HG02571 (cell line): ENCODE data around the gene SPATA45.

Experiments used
- ATAC-seq: cut with Tn5 transposase; IDR thresholded peaks from one replicate; pipeline ENCODE4 v1.9.1; 2021; ENCODE audit warnings: mild to moderate bottlenecking, moderate library complexity; ENCODE audit not compliant: unreplicated experiment

SPATA45 gene

DNA sequence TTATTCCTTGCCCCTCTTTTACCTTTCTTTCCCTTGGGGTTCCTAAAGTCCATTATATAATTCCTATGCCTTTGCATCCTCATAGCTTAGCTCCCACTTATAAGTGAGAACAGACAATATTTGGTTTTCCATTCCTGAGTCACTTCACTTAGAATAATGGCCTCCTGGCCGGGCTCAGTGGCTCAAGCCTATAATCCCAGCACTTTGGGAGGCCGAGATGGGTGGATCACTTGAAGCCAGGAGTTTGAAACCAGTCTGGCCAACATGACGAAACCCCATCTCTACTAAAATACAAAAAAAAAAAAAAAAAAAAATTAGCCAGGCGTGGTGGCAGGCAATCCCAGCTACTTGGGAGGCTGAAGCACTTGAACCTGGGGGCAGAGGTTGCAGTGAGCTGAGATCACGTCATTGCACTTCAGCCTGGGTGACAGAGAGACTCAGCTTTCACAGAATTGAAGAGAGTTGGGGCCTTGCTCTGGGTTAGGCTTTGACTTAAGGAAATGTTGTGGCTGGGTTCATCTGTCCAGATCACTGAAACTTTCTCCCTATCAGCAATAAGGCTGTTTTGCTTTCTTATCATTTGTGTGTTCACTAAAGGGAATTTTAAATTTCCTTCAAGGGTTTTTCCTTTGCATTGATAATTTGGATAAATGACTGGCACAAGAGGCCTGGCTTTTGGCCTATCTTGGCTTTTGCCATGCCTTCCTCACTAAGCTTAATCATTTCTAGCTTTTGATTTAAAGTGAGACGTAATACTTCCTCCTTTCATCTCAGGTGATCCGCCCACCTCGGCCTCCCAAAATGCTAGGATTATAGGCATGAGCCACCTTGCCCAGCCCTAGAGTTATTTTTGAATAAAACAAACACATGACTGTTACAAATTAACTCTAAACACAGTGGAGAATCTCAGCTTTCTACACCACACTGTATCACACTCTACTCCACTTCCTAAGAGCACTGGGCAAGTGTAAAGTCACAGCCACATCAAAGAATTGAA is 13.9 kb downstream of the SPATA45 start:
- ATAC-seq: peak; percentile 50

GRCh38 chr1:212828395-212828794 is 19.1 kb downstream of the SPATA45 start:
- no peak for ATAC-seq

GRCh38 chr1:212827831-212828278 is 19.6 kb downstream of the SPATA45 start:
- ATAC-seq: no peak

DNA sequence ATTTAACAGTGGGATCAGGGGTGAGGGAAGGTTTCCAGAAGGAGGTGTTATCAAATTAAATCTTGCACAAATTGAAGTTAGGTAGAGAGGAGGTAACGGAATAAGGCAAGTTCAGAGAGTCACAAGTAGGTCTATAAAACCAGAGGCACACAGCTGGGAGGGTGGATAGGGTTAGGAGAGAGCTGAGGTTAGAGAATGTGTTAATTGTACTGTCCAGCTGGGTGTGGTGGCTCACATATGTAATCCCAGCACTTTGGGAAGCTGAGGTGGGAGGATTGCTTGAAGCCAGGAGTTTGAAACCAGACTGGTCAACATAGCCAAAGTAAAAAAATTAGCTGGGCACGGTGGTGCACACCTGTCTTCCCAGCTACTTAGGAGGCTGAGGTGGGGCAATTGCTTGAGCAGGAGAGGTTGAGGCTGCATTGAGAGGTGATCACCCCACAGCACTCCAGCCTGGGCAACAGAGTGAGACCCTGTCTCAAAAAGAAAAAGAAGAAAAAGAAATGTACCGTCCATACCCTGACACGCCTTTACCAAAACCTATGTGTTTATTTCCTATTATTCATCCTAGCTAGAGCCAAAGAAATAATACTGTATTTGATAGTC is 20.2 kb downstream of the SPATA45 start:
- ATAC-seq: no peak

GRCh38 chr1:212825798-212826452 is 21.5 kb downstream of the SPATA45 start:
- ATAC-seq: no peak

DNA sequence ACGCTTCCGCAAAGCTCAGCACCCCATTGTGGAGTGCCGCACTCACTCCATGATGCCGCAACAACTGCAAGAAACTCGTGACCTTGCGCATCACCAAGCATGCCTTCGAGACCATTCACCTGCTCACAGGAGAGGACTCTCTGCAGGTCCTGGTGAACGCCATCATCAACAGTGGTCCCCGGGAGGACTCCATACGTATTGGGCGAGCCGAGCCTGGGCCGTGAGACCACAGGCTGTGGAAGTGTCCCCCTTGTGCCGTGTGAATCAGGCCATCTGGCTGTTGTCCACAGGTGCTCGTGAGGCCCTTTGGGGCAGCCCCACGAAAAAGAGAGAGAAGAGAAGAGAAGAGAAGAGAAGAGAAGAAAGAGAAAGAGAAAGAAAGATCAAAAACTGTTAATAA is 23.2 kb downstream of the SPATA45 start:
- ATAC-seq: no peak

GRCh38 chr1:212822956-212823355 is 24.5 kb downstream of the SPATA45 start:
- ATAC-seq: no peak

DNA sequence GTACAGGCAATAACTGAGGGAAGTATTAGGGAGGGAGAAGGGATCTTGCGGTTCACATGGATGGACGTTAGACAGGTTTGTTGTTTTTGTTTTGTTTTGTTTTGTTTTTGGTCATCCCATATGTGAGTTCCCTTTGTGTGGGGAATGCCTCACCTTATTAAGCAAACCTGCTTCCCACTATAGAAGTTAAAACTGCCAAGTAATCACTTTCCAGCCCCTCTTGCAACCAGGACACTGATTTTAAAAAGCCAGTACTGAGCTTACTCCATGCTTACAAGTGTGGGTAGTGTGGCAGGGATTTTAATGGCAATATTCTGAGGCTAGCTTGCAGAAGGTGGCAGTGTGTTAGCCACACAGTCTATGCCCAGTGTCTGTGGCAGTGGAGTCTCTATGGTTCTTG is 26.5 kb downstream of the SPATA45 start:
- ATAC-seq: no peak

- peak; percentile 59 for ATAC-seq
Observed at GRCh38 chr1:212819726-212820125, 27.7 kb downstream of the SPATA45 start.

DNA sequence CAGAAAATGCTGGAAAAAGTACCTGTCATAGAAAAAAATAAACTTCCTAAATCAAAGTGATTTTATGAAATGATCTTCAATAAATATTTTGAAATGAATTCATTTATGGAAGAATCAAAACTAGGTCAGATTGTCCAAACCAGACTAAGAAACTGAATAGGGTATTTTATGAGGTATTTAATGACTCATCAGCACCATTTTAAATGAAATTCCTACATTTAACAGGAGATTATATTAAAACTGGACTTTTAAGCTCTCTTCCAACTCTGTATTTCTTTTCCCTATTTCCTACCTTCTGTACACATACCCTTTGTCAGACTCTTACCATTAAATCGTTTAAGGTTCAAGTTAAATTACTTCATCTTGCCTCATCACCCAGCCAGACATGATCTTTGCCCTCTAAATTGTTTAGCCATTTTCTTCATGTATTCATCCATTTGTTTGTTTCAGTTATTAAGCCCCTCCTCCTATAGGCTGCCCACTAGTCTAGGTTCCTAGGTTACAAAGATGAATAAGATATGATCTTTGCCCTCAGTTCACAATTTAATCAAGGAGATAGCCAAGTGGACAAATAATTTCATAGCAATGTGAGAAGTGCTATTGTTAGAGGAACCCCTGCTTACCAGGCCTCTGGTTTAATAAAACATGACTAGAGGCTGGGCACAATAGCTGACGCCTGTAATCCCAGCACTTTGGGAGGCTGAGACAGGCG is 30.7 kb downstream of the SPATA45 start:
- ATAC-seq: no peak

GRCh38 chr1:212814537-212815334 is 32.7 kb downstream of the SPATA45 start:
- no peak for ATAC-seq

DNA sequence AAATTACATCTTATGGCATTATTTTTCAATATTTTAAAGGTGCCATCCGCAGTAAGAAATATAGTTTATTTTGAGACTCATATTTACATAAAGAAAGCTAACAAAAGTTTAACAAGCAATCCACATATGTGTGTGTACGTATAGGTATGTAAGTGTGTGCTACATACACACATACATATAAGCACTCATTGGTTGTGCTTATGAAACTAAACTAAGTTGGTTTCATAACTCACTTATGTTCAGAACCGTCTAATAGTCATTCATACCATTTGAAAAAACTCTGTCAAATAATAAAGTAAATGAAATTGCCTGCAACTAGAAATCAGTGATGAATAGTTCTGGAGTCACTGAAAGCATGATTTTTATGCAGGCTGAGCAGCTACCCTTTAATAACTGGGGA is 41.7 kb downstream of the SPATA45 start:
- no peak for ATAC-seq

DNA sequence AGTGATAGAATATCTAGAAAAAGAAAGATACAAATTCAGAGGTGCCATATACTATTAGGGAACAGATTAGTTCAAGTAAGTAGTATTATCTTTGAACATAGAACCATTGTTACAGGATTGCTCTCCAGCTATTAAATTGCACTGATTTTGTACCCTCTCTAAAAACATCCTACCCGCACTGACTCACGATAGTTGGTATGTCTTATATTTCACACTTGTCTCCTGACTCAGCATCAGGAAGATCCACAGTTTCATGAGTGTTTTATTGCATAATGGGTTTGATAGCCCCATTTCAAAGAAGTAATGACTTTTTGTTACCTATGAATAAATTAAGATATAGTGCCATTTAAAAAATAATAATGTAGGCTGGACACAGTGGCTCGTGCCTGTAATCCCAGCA is 49.8 kb downstream of the SPATA45 start:
- ATAC-seq: no peak

DNA sequence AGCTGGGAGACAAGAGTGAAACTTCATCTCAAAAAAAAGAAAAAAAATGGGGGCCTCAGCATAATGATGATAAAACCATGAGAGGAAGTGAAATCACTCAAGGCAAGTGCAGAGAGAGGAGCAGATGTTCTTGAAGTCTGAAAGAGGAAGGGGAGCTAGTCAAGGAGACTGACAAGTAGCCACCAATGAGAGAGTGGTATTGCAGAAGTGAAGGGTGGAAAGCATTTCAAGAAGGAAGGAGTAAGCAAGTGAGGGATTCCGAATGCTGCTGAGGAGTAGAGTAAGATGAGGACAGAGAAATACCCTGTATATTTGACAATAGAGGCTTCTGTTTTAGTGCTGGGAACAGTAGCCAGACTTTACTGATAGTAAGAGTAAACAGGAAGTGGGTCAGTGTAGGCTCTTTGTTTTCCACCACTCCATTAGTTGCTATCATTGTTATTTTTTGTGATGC is 52.9 kb downstream of the SPATA45 start:
- ATAC-seq: peak; percentile 72

GRCh38 chr1:212792396-212792908 is 55.0 kb downstream of the SPATA45 start:
- ATAC-seq: no peak

DNA sequence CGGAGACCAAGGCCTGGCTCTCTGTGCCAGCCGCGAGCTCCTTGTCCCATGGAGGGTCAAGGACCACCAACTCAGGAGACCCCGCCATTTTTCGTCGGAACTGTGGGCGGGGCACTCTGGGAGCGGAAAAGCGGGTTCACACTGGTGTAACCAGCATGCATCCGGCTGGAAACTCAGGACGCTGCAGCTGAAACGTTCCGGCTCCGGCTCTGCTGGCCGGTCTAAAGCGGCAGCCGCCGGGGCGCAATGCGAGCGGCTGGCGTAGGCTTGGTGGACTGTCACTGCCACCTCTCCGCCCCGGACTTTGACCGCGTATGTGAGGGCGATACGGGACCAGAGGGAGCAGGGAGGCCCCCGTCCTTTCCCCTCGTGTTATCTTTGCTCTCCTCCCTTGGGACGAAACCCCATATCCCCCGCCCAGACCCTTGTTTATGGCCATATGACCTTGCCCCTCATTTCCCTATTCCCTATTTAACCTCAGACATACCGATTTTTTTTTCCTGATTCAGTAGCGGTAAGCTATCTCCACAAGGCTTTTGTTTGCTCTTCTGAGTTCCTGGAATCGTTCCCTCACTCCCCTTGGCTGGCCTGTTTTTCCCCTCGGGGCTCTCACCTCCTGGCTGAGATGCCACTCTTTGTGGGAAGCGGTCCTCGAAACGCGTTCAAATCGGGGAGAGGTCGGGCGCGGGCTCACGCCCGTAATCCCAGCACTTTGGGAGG is 55.6 kb downstream of the SPATA45 start, which contains the start of the genes NSL1 and TATDN3:
Gene NSL1, minus strand, starts transcription at position 102 of the 720 bp plus-strand sequence. Its CDS starts 14 bp downstream, at position 88.
Gene TATDN3, plus strand, starts transcription at position 219 of the 720 bp plus-strand sequence. Its CDS starts 28 bp downstream, at position 247.
- ATAC-seq: peak; percentile 75

DNA sequence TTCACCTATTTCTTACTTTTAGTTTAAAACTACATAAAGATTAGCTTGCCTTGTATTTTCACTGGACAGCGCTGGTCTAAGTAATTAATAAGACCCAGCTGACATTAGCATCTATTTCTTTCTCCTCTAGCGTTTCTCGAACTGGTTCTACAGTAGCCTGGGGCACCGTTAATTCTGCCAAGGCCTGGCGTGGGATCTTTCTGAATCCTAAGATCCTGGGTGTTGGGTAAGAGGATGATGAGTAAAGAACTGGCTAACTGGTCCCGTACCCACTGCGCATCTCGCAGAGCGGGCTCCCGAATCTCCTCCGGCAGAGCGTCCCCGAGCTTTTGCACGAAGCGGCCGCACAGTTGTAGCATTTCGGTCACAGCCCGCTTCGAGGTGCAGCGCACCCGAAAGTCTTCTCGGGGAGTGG is 56.2 kb downstream of the SPATA45 start:
- peak; percentile 14 for ATAC-seq

DNA sequence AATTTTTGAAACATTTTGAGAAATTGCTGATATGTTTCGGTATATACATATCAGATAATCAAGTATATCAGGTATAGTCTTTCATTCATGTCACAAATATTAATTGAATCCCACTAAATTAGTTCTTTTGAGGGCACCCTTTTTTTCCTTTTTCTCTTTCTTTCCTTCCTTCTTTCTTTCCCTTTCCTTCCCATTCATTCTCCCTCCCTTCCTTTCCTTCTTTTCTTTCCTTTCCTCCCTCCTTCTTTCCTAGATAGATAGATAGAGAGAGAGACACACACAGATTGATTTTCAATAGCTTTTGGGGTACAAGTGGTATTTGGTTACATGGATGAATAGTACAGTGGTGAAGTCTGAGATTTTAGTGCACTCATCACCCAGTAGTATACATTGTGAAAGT is 61.6 kb downstream of the SPATA45 start:
- ATAC-seq: no peak

DNA sequence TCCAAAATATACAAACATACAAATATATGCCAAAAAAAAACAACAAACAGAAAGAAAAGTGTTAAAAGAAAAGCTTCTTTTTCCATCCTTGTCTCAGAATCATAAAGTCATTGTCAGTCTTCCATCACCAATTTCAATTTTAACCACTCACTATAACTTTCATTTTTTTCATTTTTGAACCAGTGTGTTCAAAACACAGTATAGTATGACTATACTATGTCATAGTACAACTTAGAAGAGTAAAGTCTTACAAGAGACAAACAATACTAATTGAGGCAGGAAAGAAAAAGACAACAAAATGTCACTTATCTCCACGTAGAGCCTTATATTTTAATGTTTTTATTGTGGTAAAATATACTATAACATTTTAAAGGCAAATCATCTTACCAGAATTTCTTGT is 63.5 kb downstream of the SPATA45 start:
- ATAC-seq: no peak
